Heart left ventricle (tissue), 16 donors: ENCODE measurements around the gene ODF2L. TPM values are rescaled to one million over a fixed set of nuclear protein-coding genes. Genes with fewer than 3 reads are reported as not detected.

ENCODE experiments used
- ATAC-seq, 4 donors: fragments of 200-7000 bp; cut with Tn5 transposase; one replicate each; pipeline ENCODE4 v1.9.1; 2020 to 2022; ENCODE audit warnings: moderate library complexity in 4 of 4, mild to moderate bottlenecking in 3 of 4, moderate number of reproducible peaks in 1 of 4
- DNase-seq, 5 donors: peaks; one replicate each; pipeline ENCODE4 v3.0.0-alpha.2; 2020
- H3K27ac ChIP-seq, 12 donors: fragments of 200-600 bp; sonication (generic) in 4 of 12; one replicate each; pipeline versions ENCODE4 v1.5.0 to v1.8.0; 2016 to 2022; ENCODE audit warnings: mild to moderate bottlenecking in 2 of 12
- H3K27me3 ChIP-seq, 9 donors: fragments of 200-600 bp; sonication (generic) in 2 of 9; one replicate each; pipeline versions ENCODE4 v1.5.1 to v1.8.0; 2016 to 2022; ENCODE audit warnings: mild to moderate bottlenecking in 3 of 9
- H3K36me3 ChIP-seq, 9 donors: fragments of 200-600 bp; sonication (generic) in 2 of 9; one replicate each; pipeline versions ENCODE4 v1.5.0 to v1.8.0; 2018 to 2022; ENCODE audit warnings: mild to moderate bottlenecking in 2 of 9
- H3K4me1 ChIP-seq, 12 donors: fragments of 200-600 bp; sonication (generic) in 4 of 12; one replicate each; pipeline versions ENCODE4 v1.5.0 to v1.8.0; 2016 to 2022; ENCODE audit warnings: mild to moderate bottlenecking in 3 of 12
- H3K4me3 ChIP-seq, 12 donors: fragments of 200-600 bp; sonication (generic) in 4 of 12; one replicate each; pipeline versions ENCODE4 v1.5.0 to v1.8.0; 2017 to 2022; ENCODE audit warnings: mild to moderate bottlenecking in 9 of 12, moderate library complexity in 4 of 12
- H3K9me3 ChIP-seq, 12 donors: fragments of 200-600 bp; sonication (generic) in 4 of 12; one replicate each; pipeline versions ENCODE4 v1.5.0 to v1.8.0; 2016 to 2022; ENCODE audit warnings: mild to moderate bottlenecking in 1 of 12
- POLR2A ChIP-seq, 2 donors: fragments of 450-650 bp; IDR thresholded peaks; one replicate each; pipeline ENCODE4 v1.6.1; 2017; ENCODE audit warnings: antibody characterized with exemption in 2 of 2, mild to moderate bottlenecking in 2 of 2, moderate library complexity in 2 of 2
- WGBS, 4 donors: extraction: QIAGEN DNeasy Blood & Tissue Kit in 2 of 4; methylation state at CpG; one replicate each; pipeline versions ENCODE4 v1.1.5 to v1.1.7; 2013 to 2018; 5-methylcytosine and 5-hydroxymethylcytosine counted together
- intact Hi-C, 10 donors: fragments of 100-400 bp; cut with DNase I; formaldehyde crosslinking; loops; one replicate each; pipeline versions ENCODE4 v1.11.1 to v1.14.2; 2022
- polyA plus RNA-seq, 2 donors: library from polyadenylated mRNA; stranded (reverse); fragments of 200-250 nt; gene quantifications; one replicate each; pipeline ENCODE4 v1.2.3, GENCODE V29; 2013
- total RNA-seq, 9 donors: library from RNA; depleted of rRNA in 2 of 9; stranded (reverse); fragments of >200 nt in 2 of 9; fragmentation: NEBNext Ultra II Directional in 3 of 9; extraction: Animal tissue kit (Norgen Biotek cat#: 25700) in 3 of 9; gene quantifications; one replicate each; pipeline versions ENCODE4 v1.1.0 to v1.2.4, GENCODE V29; 2016 to 2023
- TF ChIP-seq, protein P1 (sequence below), 12 donors: fragments of 200-600 bp; sonication (generic) in 4 of 12; IDR thresholded peaks; one replicate each; pipeline versions ENCODE4 v1.5.0 to v1.8.0; 2018 to 2022; ENCODE audit warnings: antibody characterized with exemption in 12 of 12, mild to moderate bottlenecking in 5 of 12
- donor health status: ischemic (EF 13 %, LVEDD 7.1; RV severe dilation, severe dysfunction).
- donor health status: healthy with polysubstance abuse.
- donor health status: DM: no; HTN: yes; CAD: no.
- donor health status: DM: no; HTN: no; CAD: no.
- donor health status: ischemic (EF 25% LVEDD 6.9; RV normal size, moderate dysfunction).
- donor health status: ischemic (EF 25% LVEDD 5.7; RV mildly dilated, moderate dysfunction).
- donor health status: healthy.
- donor health status: DM: yes; HTN: yes; CAD: no.
- donor health status: ischemic (EF 35%, LVEDD 5.7; RV mildly dilated, moderate dysfunction).
- donor health status: nonischemic (EF 11% LVEDD 7.7; RV severe dilation, severe dysfunction).
- donor health status: DM: yes; HTN: yes; CAD: no.
- donor health status: PGD.
- donor health status: ischemic (EF 29% LVEDD 5.4; RV normal size, mild dysfunction).
- donor health status: nonischemic (EF 23%, LVEDD 6.1; RV moderate dilation, normal function).

ODF2L gene
- total and polyA plus RNA-seq, 11 donors, result 6.2 to 23.7 (median 12.3) TPM

DNA sequence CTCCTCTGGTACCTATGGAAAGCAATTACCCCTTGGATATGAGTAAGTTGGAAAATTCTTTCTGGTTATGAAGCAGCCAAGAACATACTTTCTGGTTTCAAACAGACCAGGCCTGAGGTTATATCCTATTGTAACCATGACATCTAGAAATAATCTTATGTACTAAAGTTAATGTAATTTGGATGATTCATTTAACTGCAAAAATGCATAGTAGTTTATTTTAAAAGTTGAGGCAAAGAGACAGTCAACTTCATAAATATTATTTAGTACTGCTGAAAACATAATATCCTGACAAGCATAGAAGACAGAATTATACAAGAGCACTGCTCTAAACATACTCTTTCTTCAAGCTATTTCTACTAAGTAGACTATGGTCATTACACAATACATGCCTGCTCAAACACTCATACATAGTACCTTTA lies 25.5 kb downstream of the ODF2L start:
- TF ChIP-seq, protein P1, sequence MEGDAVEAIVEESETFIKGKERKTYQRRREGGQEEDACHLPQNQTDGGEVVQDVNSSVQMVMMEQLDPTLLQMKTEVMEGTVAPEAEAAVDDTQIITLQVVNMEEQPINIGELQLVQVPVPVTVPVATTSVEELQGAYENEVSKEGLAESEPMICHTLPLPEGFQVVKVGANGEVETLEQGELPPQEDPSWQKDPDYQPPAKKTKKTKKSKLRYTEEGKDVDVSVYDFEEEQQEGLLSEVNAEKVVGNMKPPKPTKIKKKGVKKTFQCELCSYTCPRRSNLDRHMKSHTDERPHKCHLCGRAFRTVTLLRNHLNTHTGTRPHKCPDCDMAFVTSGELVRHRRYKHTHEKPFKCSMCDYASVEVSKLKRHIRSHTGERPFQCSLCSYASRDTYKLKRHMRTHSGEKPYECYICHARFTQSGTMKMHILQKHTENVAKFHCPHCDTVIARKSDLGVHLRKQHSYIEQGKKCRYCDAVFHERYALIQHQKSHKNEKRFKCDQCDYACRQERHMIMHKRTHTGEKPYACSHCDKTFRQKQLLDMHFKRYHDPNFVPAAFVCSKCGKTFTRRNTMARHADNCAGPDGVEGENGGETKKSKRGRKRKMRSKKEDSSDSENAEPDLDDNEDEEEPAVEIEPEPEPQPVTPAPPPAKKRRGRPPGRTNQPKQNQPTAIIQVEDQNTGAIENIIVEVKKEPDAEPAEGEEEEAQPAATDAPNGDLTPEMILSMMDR (IDR thresholded peaks at IDR 0.05), result no peak
- no peak for TF ChIP-seq POLR2A (IDR thresholded peaks at IDR 0.05)
- H3K4me1 ChIP-seq, result no peaks in the 10 kb centered on the region
- no peaks in the 10 kb centered on the region for H3K9me3 ChIP-seq
- intact Hi-C loops, result loop anchor here in 1 of 10 donors (10.0 kb wide), 1 partner anchor 134 kb away; no protein-coding TSS in a partner anchor
- H3K27me3 ChIP-seq, result no peaks in the 10 kb centered on the region
- H3K27ac ChIP-seq, result no peak overlapping the region
- H3K4me3 ChIP-seq, result no peak overlapping the region
- ATAC-seq (no peak), DNase-seq (no peak)
- H3K36me3 ChIP-seq, result peaks cover 0 to 51% (median 23%) of the 10 kb centered on the region in 9 donors

DNA sequence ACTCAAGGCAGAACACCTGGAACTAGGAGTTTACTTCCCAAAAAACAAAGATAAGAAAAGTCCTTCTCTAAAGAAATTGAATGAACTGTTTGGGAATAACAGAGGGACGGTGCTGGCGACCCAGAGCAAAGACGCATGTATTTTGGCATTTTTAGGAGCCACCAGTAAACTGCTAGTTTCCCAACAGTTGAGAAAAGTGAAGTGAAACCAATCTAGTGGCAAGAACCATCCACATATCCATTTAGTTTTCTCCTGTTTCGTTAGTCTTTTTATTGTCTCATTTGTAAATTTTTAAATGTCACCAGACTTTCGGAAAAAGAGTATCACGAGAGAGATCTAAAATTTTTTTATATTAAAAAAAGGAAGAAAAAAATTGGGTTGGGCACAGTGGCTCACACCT lies 30.2 kb downstream of the ODF2L start:
- intact Hi-C loops, result no loop called here
- ATAC-seq, result no peak
- H3K27me3 ChIP-seq, result no peaks in the 10 kb centered on the region
- no peak overlapping the region for H3K4me3 ChIP-seq
- H3K36me3 ChIP-seq, result peaks cover 0 to 25% (median 10%) of the 10 kb centered on the region in 9 donors
- no peak for DNase-seq
- no peaks in the 10 kb centered on the region for H3K4me1 ChIP-seq
- H3K27ac ChIP-seq, result no peak overlapping the region
- TF ChIP-seq, protein P1 (IDR thresholded peaks at IDR 0.05), result no peak
- TF ChIP-seq POLR2A (IDR thresholded peaks at IDR 0.05), result no peak
- WGBS, 4 donors, result 91 to 95% (median 93%) methylated on average over 6 of the region's 6 CpGs
- H3K9me3 ChIP-seq, result no peaks in the 10 kb centered on the region

DNA sequence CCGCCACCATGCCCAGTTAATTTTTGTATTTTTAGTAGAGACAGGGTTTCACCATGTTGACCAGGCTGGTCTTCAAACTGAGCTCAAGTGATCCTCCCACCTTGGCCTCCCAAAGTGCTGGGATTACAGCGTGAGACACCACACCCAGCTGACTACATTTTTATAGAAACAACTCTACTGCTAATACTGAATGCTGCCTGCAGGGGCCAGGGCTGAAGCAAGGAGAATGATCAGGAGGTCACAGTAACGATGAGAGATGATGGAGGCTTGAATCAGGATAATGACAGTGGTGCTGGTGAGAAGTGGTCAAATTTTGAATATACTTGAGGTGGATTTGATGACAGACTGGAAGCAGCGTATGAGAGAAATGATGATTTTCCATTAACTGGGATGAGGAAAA lies 33.3 kb downstream of the ODF2L start:
- Histone ChIP-seq H3K4me1 (no peaks in the 10 kb centered on the region), H3K9me3 (no peaks in the 10 kb centered on the region), H3K27ac (no peak overlapping the region), H3K4me3 (no peak overlapping the region), H3K36me3 (peaks cover 0 to 25% (median 12%) of the 10 kb centered on the region in 9 donors), H3K27me3 (no peaks in the 10 kb centered on the region)
- ATAC-seq, result no peak
- DNase-seq, result no peak
- intact Hi-C loops, result no loop called here
- TF ChIP-seq, protein P1 (IDR thresholded peaks at IDR 0.05), result no peak
- no peak for TF ChIP-seq POLR2A (IDR thresholded peaks at IDR 0.05)
- 97 to 98% (median 98%) methylated on average over 4 of the region's 4 CpGs for WGBS, 4 donors

DNA sequence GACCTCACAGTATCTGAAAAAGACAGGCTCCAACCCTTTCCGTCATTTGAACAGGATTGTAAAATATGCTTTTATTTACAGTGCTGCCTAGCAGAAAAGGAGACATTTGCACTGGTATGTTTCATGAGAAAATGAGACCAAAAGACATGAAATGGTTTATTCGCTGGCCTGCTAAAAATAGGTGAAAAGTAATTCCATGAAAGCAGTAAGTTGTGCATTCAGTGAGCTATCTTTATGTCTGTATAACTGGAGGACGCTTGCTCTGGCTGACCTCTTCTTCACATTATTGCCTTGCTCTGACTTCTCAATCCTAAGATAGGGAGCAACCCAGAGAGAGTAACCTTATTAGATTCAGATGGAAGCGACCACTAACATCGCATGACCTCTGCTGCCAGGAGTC lies 38.3 kb downstream of the ODF2L start:
- intact Hi-C loops, result no loop called here
- H3K9me3 ChIP-seq, result no peaks in the 10 kb centered on the region
- H3K4me3 ChIP-seq, result no peak overlapping the region
- H3K27me3 ChIP-seq, result no peaks in the 10 kb centered on the region
- H3K27ac ChIP-seq, result no peak overlapping the region
- WGBS, 4 donors, result 83 to 90% (median 88%) methylated on average over 5 of the region's 5 CpGs
- no peak for TF ChIP-seq POLR2A (IDR thresholded peaks at IDR 0.05)
- TF ChIP-seq, protein P1 (IDR thresholded peaks at IDR 0.05), result no peak
- DNase-seq (no peak), ATAC-seq (no peak)
- no peaks in the 10 kb centered on the region for H3K4me1 ChIP-seq
- H3K36me3 ChIP-seq, result peaks cover 0 to 69% (median 42%) of the 10 kb centered on the region in 9 donors
